K562 (cell line): Measurements from ENCODE around the gene HCCS. TPM values are rescaled to one million over a fixed set of nuclear protein-coding genes. Genes with fewer than 3 reads are reported as not detected.

ENCODE experiments used
- ATAC-seq: fragments of 200-7000 bp; cut with Tn5 transposase; 3 replicates; pipeline ENCODE4 v1.9.1; 2020; ENCODE audit warnings: moderate library complexity
- BruUV-seq: library from RNA; stranded (reverse); fragments of 400-500 nt; replicated peaks from 2 replicates; lab custom pipeline; 2021; lab: Mats Ljungman, UMichigan
- CTCF ChIA-PET: fragments of 300-600 bp; formaldehyde crosslinking; extraction: SDS; loops from one replicate; lab custom pipeline; 2021; ENCODE audit warnings: low intra/inter-chr PET ratio; lab: Yijun Ruan, JAX
- POLR2A ChIA-PET: fragments of 300-600, 350-650 bp; sonication (Branson Sonifier 250); formaldehyde crosslinking; extraction: SDS; loops from one replicate; lab custom pipeline; 2021; ENCODE audit warnings: antibody characterized with exemption, inconsistent platforms; lab: Yijun Ruan, JAX
- DNase-seq, 4 experiments: peaks; one replicate each; pipeline versions ENCODE4 v3.0.0 to v3.0.0-alpha.2; 2011 to 2018; ENCODE audit warnings: low spot score in 3 of 4, mixed read lengths in 3 of 4; ENCODE audit errors: extremely low read depth in 1 of 4
- FAIRE-seq: peaks from 2 replicates; lab custom pipeline; 2011; peaks lifted over from hg19 to GRCh38; lab: Jason Lieb, UNC
- H2AFZ ChIP-seq: 2 replicates; pipeline ENCODE4 v1.6.0; 2011; ENCODE audit warnings: low read depth, low read length, control low read depth, inconsistent platforms
- H3K27ac ChIP-seq: fragments of 200-600 bp; 3 replicates; pipeline ENCODE4 v1.8.0; 2011; ENCODE audit warnings: low read depth, mild to moderate bottlenecking, control low read depth, inconsistent platforms, low read length, moderate library complexity, mixed read lengths; ENCODE audit errors: extremely low read depth
- H3K27me3 ChIP-seq, 2 experiments: fragments of 300-600 bp in 1 of 2; 2 replicates in 1 of 2; 3 replicates in 1 of 2; pipeline versions ENCODE4 v1.6.0 to v1.8.0; 2011; ENCODE audit warnings: inconsistent platforms in 2 of 2, low read length in 2 of 2, mild to moderate bottlenecking in 1 of 2, mixed read lengths in 1 of 2, moderate library complexity in 1 of 2; ENCODE audit not compliant: control insufficient read depth in 2 of 2, insufficient read depth in 2 of 2
- H3K36me3 ChIP-seq: fragments of 300-600 bp; 3 replicates; pipeline ENCODE4 v1.8.0; 2011; ENCODE audit warnings: mild to moderate bottlenecking, low read length, inconsistent platforms; ENCODE audit not compliant: control insufficient read depth, insufficient read depth
- H3K4me1 ChIP-seq, 2 experiments: fragments of 200-600 bp in 1 of 2; replicated peaks in 1 of 2; 2 replicates in 1 of 2; 3 replicates in 1 of 2; pipeline versions ENCODE4 v1.5.1 to v1.8.0; 2011; ENCODE audit warnings: inconsistent platforms in 2 of 2, low read length in 2 of 2, mild to moderate bottlenecking in 1 of 2, mixed read lengths in 1 of 2, moderate library complexity in 1 of 2; ENCODE audit not compliant: control insufficient read depth in 2 of 2, insufficient read depth in 2 of 2
- H3K4me2 ChIP-seq: 2 replicates; pipeline ENCODE4 v1.6.1; 2011; ENCODE audit warnings: low read length, control low read depth, inconsistent platforms, mixed read lengths; ENCODE audit not compliant: insufficient read depth
- H3K4me3 ChIP-seq: fragments of 200-600 bp; sonication (generic), shearing (Covaris generic); 2 replicates; pipeline ENCODE4 v1.5.1; 2016; ENCODE audit warnings: control low read depth, inconsistent platforms
- H3K79me2 ChIP-seq: fragments of 200-600 bp; 3 replicates; pipeline ENCODE4 v1.8.0; 2011; ENCODE audit warnings: low read length, inconsistent platforms; ENCODE audit not compliant: control insufficient read depth, insufficient read depth
- H3K9ac ChIP-seq, 2 experiments: 2 replicates each; pipeline versions ENCODE4 v1.6.0 to v1.6.1; 2011; ENCODE audit warnings: low read depth in 2 of 2, low read length in 2 of 2, control low read depth in 1 of 2, inconsistent platforms in 1 of 2, mild to moderate bottlenecking in 1 of 2, mixed read lengths in 1 of 2; ENCODE audit not compliant: insufficient read depth in 1 of 2
- H3K9me1 ChIP-seq: one replicate; pipeline ENCODE4 v1.6.0; 2011; ENCODE audit warnings: inconsistent platforms, mild to moderate bottlenecking, low read length, moderate library complexity; ENCODE audit not compliant: control insufficient read depth, insufficient read depth
- H3K9me3 ChIP-seq: replicated peaks from 2 replicates; pipeline ENCODE4 v1.5.1; 2011; ENCODE audit warnings: low read depth, low read length, inconsistent platforms; ENCODE audit not compliant: control insufficient read depth, insufficient read depth
- H4K20me1 ChIP-seq: replicated peaks from 2 replicates; pipeline ENCODE4 v1.6.1; 2011; ENCODE audit warnings: low read length, inconsistent platforms, mixed read lengths; ENCODE audit not compliant: control insufficient read depth, insufficient read depth
- CTCF ChIP-seq, 3 experiments: IDR thresholded peaks in 2 of 3; conservative IDR thresholded peaks in 1 of 3; 2 replicates each; pipeline ENCODE4 v1.5.1; 2011 to 2012; ENCODE audit warnings: low read length in 3 of 3, mild to moderate bottlenecking in 3 of 3, control low read depth in 2 of 3, improper control_type of control experiment in 1 of 3, inconsistent platforms in 1 of 3, low read depth in 1 of 3, mixed read lengths in 1 of 3, moderate library complexity in 1 of 3; ENCODE audit not compliant: insufficient read depth in 2 of 3
- JUND ChIP-seq, 2 experiments: IDR thresholded peaks; 2 replicates in 1 of 2; 3 replicates in 1 of 2; pipeline ENCODE4 v1.6.1; 2011; ENCODE audit warnings: borderline replicate concordance in 2 of 2, low read depth in 2 of 2, low read length in 2 of 2, improper control_type of control experiment in 1 of 2, missing biosample characterization in 1 of 2, missing genetic modification characterization in 1 of 2, missing genetic modification reagents in 1 of 2
- RAD21 ChIP-seq, 2 experiments: fragments of 250-450 bp in 1 of 2; fragments of 450-650 bp in 1 of 2; sonication (Bioruptor Pico) in 1 of 2; formaldehyde crosslinking in 1 of 2; IDR thresholded peaks in 1 of 2; conservative IDR thresholded peaks in 1 of 2; 2 replicates each; pipeline versions ENCODE4 v1.4.0 to v1.8.0; 2020 to 2022; ENCODE audit warnings: mild to moderate bottlenecking in 2 of 2, moderate library complexity in 1 of 2
- REST ChIP-seq, 2 experiments: fragments of 450-650 bp; formaldehyde crosslinking in 1 of 2; IDR thresholded peaks; 2 replicates each; pipeline versions ENCODE4 v1.4.0 to v1.6.1; 2014 to 2020; ENCODE audit warnings: mild to moderate bottlenecking in 2 of 2, borderline replicate concordance in 1 of 2, low read depth in 1 of 2
- TFE3 ChIP-seq: fragments of 450-650 bp; formaldehyde crosslinking; IDR thresholded peaks from 2 replicates; pipeline ENCODE4 v1.4.0; 2020; ENCODE audit warnings: mild to moderate bottlenecking, mixed read lengths
- ZNF165 ChIP-seq: fragments of 250-450 bp; sonication (Bioruptor Pico); IDR thresholded peaks from 2 replicates; pipeline ENCODE4 v1.4.0; 2020; ENCODE audit warnings: borderline replicate concordance
- ZNF23 ChIP-seq: fragments of 250-450 bp; sonication (Bioruptor Pico); IDR thresholded peaks from 2 replicates; pipeline ENCODE4 v1.4.0; 2020; ENCODE audit warnings: mild to moderate bottlenecking
- WGBS: fragments of 100-300 bp; shearing (Covaris generic); methylation state at CpG from one replicate; pipeline ENCODE4 v1.1.6; 2016; ENCODE audit warnings: low coverage, mixed read lengths; ENCODE audit not compliant: insufficient coverage; ENCODE audit errors: missing lambda C conversion rate; 5-methylcytosine and 5-hydroxymethylcytosine counted together
- in situ Hi-C: fragments of 300-500 bp; cut with MboI; formaldehyde crosslinking; loops from 4 replicates; pipeline ENCODE4 v1.15.0; 2018; ENCODE audit warnings: inconsistent platforms, mixed read lengths
- intact Hi-C: fragments of 100-400 bp; cut with micrococcal nuclease; formaldehyde crosslinking; loops from 2 replicates; pipeline ENCODE4 v1.14.2; 2022
- polyA plus RNA-seq, 8 experiments: library from polyadenylated mRNA; depleted of rRNA in 4 of 8; stranded (reverse) in 5 of 8; unstranded in 3 of 8; fragments of >200 nt; fragmentation: Nextera tagmentation in 2 of 8; fragmentation: Illumina TruSeq in 1 of 8; extraction: Ambion mirVana in 2 of 8; extraction: Trizol in 1 of 8; gene quantifications; 2 replicates each; pipeline versions ENCODE4 v1.2.1 to v1.2.3, GENCODE V29; 2011 to 2014; ENCODE audit warnings: inconsistent platforms in 1 of 8, missing spikeins in 1 of 8
- total RNA-seq, 7 experiments: library from RNA; depleted of rRNA in 6 of 7; stranded (reverse); fragments of >200 nt in 6 of 7; fragmentation: Illumina TruSeq in 2 of 7; extraction: Trizol in 2 of 7; gene quantifications; 2 replicates each; pipeline versions ENCODE4 v1.2.1 to v1.2.3, GENCODE V29; 2011 to 2021; ENCODE audit warnings: low replicate concordance in 1 of 7

HCCS gene
- total and polyA plus RNA-seq, 9 of the 15 experiments (the other 6 are each of a cell fraction or from before 2014, with no cell fraction given) = 22.9 to 81.5 (median 66.9) TPM

GRCh38 chrX:11100281-11101035 is 10.7 kb upstream of the HCCS start:
- peak in 3 of 4 experiments; percentile 12 to 37 (median 28) for DNase-seq
- no TSS peak for BruUV-seq
- no peaks in the 10 kb centered on the region for H3K9me3 ChIP-seq
- peak; percentile 76 for ATAC-seq
- H3K9ac ChIP-seq = no peak overlapping the region
- no peaks in the 10 kb centered on the region for H4K20me1 ChIP-seq
- no peaks in the 10 kb centered on the region for H3K36me3 ChIP-seq
- intact Hi-C loops (loop anchor here (5.0 to 10.0 kb wide), 3 partner anchors 363 to 906 kb away; no protein-coding TSS in a partner anchor), in situ Hi-C loops (no loop called here)
- no peak overlapping the region for H3K27ac ChIP-seq
- H3K9me1 ChIP-seq = no peaks in the 10 kb centered on the region
- H3K4me3 ChIP-seq = no peak overlapping the region
- 29% methylated on average over 9 of the region's 10 CpGs for WGBS
- H3K4me2 ChIP-seq = no peak overlapping the region
- POLR2A ChIA-PET = no interaction called here
- H2AFZ ChIP-seq = no peak overlapping the region
- no peaks in the 10 kb centered on the region for H3K27me3 ChIP-seq
- peak; percentile 78 for FAIRE-seq
- CTCF ChIA-PET = no interaction called here
- no peaks in the 10 kb centered on the region for H3K79me2 ChIP-seq
- peaks cover 0 to 2% of the 10 kb centered on the region in 2 experiments; a peak in 1 of 5 replicates for H3K4me1 ChIP-seq
- TF ChIP-seq TFE3 (CRISPR knock-in tag) (no peak), ZNF23 (CRISPR knock-in tag) (no peak), REST (IDR thresholded peaks at IDR 0.05; ENCODE audit: borderline replicate concordance) (peak; percentile 14; the same call in 1 of the 2 replicates), REST (CRISPR knock-in tag; IDR thresholded peaks at IDR 0.05; ENCODE audit: low read depth) (no peak), JUND (IDR thresholded peaks at IDR 0.05; ENCODE audit: borderline replicate concordance, low read depth, low read length) (no peak), JUND (tag; IDR thresholded peaks at IDR 0.05; ENCODE audit: borderline replicate concordance, low read depth, low read length) (peak; percentile 60; the same call in 1 of the 3 replicates), ZNF165 (no peak), RAD21 (CRISPR knock-in tag; conservative IDR thresholded peaks at IDR 0.05 in 1 of 2, IDR thresholded peaks at IDR 0.05 in 1 of 2) (peak; percentile 34 to 63; a peak in 3 of 4 replicates), CTCF (IDR thresholded peaks at IDR 0.05 in 2 of 3, conservative IDR thresholded peaks at IDR 0.05 in 1 of 3; ENCODE audit: insufficient read depth in 2 of 3, low read depth in 1 of 3, low read length in 3 of 3) (peak; percentile 47 to 60 (median 48); a peak in 5 of 6 replicates)
